Progenitor cell of endocrine pancreas (in vitro differentiated cells): ENCODE results near the gene CMPK2. TPM values are rescaled to one million over a fixed set of nuclear protein-coding genes. Genes with fewer than 3 reads are reported as not detected.
"Not testable (repeated sequence)": the region's sequence is repeated elsewhere in the genome, so short reads cannot be mapped to it uniquely, and the experiment has no call there.

Experiments used
- DNase-seq: peaks from one replicate; pipeline ENCODE4 v3.0.0; 2021; ENCODE audit warnings: low spot score; ENCODE audit not compliant: unreplicated experiment
- H3K27ac Mint-ChIP-seq: 2 replicates; pipeline ENCODE4 v1.8.0; 2021; ENCODE audit warnings: mild to moderate bottlenecking, moderate library complexity, mixed read lengths
- H3K27me3 Mint-ChIP-seq: 2 replicates; pipeline ENCODE4 v1.8.0; 2021; ENCODE audit warnings: mixed read lengths
- H3K36me3 Mint-ChIP-seq: 2 replicates; pipeline ENCODE4 v1.8.0; 2022; ENCODE audit warnings: mixed read lengths; ENCODE audit not compliant: insufficient read depth
- H3K4me1 Mint-ChIP-seq: 2 replicates; pipeline ENCODE4 v1.8.0; 2021; ENCODE audit warnings: low read depth, mixed read lengths
- H3K4me3 Mint-ChIP-seq: 2 replicates; pipeline ENCODE4 v1.8.0; 2021; ENCODE audit warnings: low read depth, mild to moderate bottlenecking, moderate library complexity, mixed read lengths
- H3K9me3 Mint-ChIP-seq: 2 replicates; pipeline ENCODE4 v1.8.0; 2021; ENCODE audit warnings: low read depth, mixed read lengths
- total RNA-seq: library from RNA; stranded (reverse); gene quantifications from 2 replicates; pipeline ENCODE4 v1.2.1, GENCODE V29; 2021
- TF ChIP-seq, protein P1 (sequence below): fragments of 200-600 bp; sonication (generic); IDR thresholded peaks from one replicate; pipeline ENCODE4 v1.5.0; 2021; ENCODE audit warnings: antibody characterized with exemption, mild to moderate bottlenecking; ENCODE audit not compliant: unreplicated experiment

The CMPK2 gene
- total RNA-seq, 1 donor from 2014 or later: 3.4 TPM

DNA sequence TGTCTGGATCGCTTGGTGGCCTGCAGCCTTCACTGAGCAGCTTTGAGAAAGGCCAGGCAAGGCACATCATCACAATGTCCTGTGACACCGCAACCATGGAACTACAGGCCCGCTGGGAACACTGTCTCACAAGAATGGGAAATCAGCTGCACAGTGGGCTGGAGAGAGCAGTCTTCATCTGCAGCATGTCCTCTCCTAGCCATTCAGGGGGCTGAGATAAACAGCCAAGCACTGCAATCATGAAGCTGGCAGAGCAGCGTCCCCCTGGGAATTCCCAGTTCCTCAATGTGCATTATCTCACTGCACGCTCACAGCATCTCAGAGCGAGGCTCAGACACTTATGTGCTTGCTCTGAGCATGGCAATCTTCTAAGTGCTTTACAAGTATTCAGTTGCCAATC, 1.9 kb downstream of the CMPK2 start:
- Mint-ChIP-seq H3K4me1 (peaks cover 7% of the 10 kb centered on the region), H3K27ac (no peak overlapping the region), H3K36me3 (peaks cover 27% of the 10 kb centered on the region), H3K9me3 (peaks cover 12% of the 10 kb centered on the region), H3K27me3 (peaks cover 10% of the 10 kb centered on the region), H3K4me3 (peak overlapping the region; percentile 64)
- TF ChIP-seq, protein P1, sequence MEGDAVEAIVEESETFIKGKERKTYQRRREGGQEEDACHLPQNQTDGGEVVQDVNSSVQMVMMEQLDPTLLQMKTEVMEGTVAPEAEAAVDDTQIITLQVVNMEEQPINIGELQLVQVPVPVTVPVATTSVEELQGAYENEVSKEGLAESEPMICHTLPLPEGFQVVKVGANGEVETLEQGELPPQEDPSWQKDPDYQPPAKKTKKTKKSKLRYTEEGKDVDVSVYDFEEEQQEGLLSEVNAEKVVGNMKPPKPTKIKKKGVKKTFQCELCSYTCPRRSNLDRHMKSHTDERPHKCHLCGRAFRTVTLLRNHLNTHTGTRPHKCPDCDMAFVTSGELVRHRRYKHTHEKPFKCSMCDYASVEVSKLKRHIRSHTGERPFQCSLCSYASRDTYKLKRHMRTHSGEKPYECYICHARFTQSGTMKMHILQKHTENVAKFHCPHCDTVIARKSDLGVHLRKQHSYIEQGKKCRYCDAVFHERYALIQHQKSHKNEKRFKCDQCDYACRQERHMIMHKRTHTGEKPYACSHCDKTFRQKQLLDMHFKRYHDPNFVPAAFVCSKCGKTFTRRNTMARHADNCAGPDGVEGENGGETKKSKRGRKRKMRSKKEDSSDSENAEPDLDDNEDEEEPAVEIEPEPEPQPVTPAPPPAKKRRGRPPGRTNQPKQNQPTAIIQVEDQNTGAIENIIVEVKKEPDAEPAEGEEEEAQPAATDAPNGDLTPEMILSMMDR: no peak
- no peak for DNase-seq

DNA sequence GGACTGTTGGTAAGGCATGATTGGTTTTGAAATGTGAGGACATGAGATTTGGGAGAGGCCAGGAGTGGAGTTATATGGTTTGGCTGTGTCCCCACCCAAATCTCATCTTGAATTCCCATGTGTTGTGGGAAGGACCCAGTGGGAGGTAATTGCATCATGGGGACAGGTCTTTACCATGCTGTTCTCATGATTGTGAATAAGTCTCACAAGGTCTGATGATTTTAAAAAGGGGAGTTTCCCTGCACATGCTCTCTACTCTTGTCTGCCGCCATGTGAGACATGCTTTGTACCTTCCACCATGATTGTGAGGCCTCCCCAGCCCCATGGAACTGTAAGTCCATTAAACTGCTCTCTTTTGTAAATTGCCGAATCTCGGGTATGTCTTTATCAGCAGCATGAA, 5.4 kb downstream of the CMPK2 start:
- Mint-ChIP-seq H3K4me3 (no peak overlapping the region), H3K36me3 (peaks cover 39% of the 10 kb centered on the region), H3K27me3 (peaks cover 10% of the 10 kb centered on the region), H3K27ac (no peak overlapping the region), H3K4me1 (peaks cover 8% of the 10 kb centered on the region), H3K9me3 (peaks cover 23% of the 10 kb centered on the region)
- DNase-seq: no peak
- TF ChIP-seq, protein P1: no peak

DNA sequence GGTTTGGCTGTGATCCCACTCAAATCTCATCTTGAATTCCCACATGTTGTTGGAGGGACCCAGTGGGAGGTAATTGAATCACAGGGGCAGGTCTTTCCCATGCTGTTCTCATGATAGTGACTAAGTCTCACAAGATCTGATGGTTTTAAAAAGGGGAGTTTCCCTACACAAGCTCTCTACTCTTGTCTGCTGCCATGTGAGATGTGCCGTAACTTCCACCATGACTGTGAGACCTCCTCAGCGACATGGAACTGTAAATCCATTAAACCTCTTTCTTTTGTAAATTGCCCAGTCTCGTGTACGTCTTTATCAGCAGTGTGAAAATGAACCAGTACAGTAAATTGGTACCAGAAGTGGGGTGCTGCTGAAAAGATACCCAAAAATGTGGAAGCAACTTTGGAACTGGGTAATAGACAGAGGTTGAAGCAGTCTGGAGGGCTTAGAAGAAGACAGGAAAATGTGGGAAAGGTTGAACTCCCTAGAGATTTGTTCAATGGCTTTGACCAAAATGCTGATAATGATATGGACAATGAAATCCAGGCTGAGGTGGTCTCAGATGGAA, 7.2 kb downstream of the CMPK2 start:
- not testable (repeated sequence) for H3K27me3 Mint-ChIP-seq, H3K27ac Mint-ChIP-seq, H3K4me3 Mint-ChIP-seq, H3K4me1 Mint-ChIP-seq, DNase-seq
- peaks cover 45% of the 10 kb centered on the region for H3K36me3 Mint-ChIP-seq
- H3K9me3 Mint-ChIP-seq: peaks cover 25% of the 10 kb centered on the region

DNA sequence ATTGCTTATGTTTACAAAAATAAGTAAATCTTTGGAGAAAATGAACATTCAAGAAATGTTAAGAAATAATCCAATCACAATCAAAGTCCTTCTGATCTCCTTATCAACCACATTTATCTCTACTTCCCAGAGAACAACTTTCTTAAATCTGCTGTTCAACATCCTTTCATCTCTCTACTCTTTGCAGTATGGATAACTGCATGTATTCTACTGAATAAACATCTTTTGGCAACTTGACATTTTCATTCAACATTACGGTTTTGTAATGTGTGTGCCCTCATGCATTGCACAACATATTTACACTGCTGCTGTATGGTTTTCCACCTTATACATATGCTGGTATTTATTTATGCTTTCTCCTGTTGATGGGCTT, 9.2 kb downstream of the CMPK2 start:
- Mint-ChIP-seq H3K4me3 (no peak overlapping the region), H3K36me3 (peaks cover 50% of the 10 kb centered on the region), H3K9me3 (peaks cover 28% of the 10 kb centered on the region), H3K27me3 (no peaks in the 10 kb centered on the region), H3K4me1 (peaks cover 9% of the 10 kb centered on the region), H3K27ac (no peak overlapping the region)
- no peak for DNase-seq
- TF ChIP-seq, protein P1: no peak

DNA sequence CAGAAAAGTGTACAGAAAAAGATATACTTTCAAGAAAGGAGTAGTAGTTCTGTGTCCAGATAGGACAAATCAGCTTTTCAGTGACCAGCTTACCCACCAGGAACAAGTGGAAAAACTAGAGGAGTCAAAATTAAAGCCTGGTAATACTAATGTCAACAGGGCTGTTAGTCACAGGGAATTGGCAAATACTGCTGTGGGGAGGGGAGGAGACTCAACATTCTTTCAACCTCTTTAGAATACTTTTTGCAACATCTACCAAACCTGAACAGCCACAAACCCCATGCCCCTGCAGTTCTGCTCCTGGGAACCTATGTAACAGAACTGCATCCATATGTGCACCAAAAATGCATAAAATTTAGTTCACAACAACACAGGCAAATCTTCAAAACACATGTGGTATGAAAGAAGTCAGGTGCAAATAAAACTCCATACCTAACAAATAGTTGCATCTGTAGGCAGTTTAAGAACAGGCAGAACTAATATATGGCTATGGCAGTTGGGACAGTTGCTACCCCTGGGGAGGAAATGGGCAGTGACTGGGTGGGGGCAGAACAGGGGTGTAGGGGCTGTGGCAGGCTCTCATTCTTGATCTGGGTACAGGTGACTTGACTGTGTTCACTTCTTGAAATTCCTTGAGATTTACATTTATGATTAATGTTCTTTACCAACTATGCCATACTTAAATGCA, 9.7 kb downstream of the CMPK2 start:
- TF ChIP-seq, protein P1: no peak
- Mint-ChIP-seq H3K4me1 (peaks cover 9% of the 10 kb centered on the region), H3K27ac (peak overlapping the region; percentile 63), H3K9me3 (peaks cover 28% of the 10 kb centered on the region), H3K36me3 (peaks cover 46% of the 10 kb centered on the region), H3K27me3 (no peaks in the 10 kb centered on the region), H3K4me3 (no peak overlapping the region)
- DNase-seq: no peak

DNA sequence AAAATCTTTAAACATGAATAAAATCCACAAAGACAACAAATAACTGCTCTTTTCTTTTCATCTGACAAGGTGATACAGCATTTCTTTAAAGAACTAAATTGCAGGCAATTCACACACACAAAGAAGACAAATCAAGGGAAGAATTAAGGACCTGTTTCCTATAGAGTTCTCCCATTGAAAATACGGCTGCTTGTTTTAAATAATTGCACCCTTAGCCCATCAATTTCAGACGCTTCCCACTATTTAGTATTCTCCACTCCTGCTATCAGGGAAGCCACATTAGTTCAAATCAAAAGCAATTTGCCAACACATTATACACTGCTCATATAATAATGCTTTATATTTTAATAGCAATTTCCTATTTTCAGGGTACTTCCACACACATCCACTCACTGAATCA, 11.3 kb downstream of the CMPK2 start:
- peaks cover 9% of the 10 kb centered on the region for H3K4me1 Mint-ChIP-seq
- no peak for DNase-seq
- H3K27ac Mint-ChIP-seq: no peak overlapping the region
- peaks cover 20% of the 10 kb centered on the region for H3K9me3 Mint-ChIP-seq
- H3K36me3 Mint-ChIP-seq: peaks cover 44% of the 10 kb centered on the region
- no peaks in the 10 kb centered on the region for H3K27me3 Mint-ChIP-seq
- no peak overlapping the region for H3K4me3 Mint-ChIP-seq
- TF ChIP-seq, protein P1: no peak
